H1 (cell line): Measurements from ENCODE around the gene AURKAIP1.

ENCODE experiments used
- HDAC6 ChIP-seq: IDR thresholded peaks from one replicate; pipeline ENCODE4 v1.7.1; 2012; ENCODE audit warnings: low read depth, mild to moderate bottlenecking, inconsistent platforms, low read length, moderate library complexity
- SP1 ChIP-seq: IDR thresholded peaks from 2 replicates; pipeline ENCODE4 v1.6.1; 2011; ENCODE audit warnings: low read depth, low read length
- TF ChIP-seq, protein P1 (sequence below), 3 experiments: IDR thresholded peaks; 1 replicate in 2 of 3; 2 replicates in 1 of 3; pipeline versions ENCODE4 v1.5.1 to v1.6.1; 2011; ENCODE audit warnings: low read length in 3 of 3, mild to moderate bottlenecking in 3 of 3, inconsistent platforms in 2 of 3, low read depth in 1 of 3, moderate library complexity in 1 of 3; ENCODE audit not compliant: insufficient read depth in 1 of 3; ENCODE audit errors: control extremely low read depth in 1 of 3

DNA sequence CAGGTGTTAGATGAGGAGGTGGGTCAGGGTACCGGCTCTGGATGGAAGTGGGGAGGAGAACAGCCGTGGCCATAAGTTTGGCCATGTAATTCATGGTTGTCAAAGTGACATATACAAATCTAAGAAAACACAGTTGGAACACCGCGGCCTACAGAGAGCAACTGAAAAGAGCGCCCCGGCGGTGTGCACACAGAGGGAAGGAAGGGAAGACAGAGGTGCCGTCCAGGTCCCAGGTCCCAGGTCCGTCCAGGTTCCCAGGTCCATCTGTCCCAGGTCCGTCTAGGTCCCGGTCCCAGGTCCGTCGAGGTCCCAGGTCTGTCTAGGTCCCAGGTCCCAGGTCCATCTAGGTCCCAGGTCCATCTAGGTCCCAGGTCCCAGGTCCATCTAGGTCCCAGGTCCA is 36.6 kb upstream of the AURKAIP1 start:
- TF ChIP-seq SP1 (no peak), HDAC6 (no peak)
- TF ChIP-seq, protein P1, sequence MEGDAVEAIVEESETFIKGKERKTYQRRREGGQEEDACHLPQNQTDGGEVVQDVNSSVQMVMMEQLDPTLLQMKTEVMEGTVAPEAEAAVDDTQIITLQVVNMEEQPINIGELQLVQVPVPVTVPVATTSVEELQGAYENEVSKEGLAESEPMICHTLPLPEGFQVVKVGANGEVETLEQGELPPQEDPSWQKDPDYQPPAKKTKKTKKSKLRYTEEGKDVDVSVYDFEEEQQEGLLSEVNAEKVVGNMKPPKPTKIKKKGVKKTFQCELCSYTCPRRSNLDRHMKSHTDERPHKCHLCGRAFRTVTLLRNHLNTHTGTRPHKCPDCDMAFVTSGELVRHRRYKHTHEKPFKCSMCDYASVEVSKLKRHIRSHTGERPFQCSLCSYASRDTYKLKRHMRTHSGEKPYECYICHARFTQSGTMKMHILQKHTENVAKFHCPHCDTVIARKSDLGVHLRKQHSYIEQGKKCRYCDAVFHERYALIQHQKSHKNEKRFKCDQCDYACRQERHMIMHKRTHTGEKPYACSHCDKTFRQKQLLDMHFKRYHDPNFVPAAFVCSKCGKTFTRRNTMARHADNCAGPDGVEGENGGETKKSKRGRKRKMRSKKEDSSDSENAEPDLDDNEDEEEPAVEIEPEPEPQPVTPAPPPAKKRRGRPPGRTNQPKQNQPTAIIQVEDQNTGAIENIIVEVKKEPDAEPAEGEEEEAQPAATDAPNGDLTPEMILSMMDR (IDR thresholded peaks at IDR 0.05; ENCODE audit: control extremely low read depth in 1 of 3, insufficient read depth in 1 of 3, low read depth in 1 of 3, low read length in 3 of 3), result no peak
